GM20431 (cell line): ENCODE results near the gene CBX2.

Experiments
- in situ Hi-C: fragments of 300-500 bp; cut with MseI, MboI; formaldehyde crosslinking; loops from one replicate; pipeline ENCODE4 v1.15.0; 2020; ENCODE audit warnings: low sequenced_read_pairs; ENCODE audit not compliant: unreplicated experiment

The CBX2 gene

DNA sequence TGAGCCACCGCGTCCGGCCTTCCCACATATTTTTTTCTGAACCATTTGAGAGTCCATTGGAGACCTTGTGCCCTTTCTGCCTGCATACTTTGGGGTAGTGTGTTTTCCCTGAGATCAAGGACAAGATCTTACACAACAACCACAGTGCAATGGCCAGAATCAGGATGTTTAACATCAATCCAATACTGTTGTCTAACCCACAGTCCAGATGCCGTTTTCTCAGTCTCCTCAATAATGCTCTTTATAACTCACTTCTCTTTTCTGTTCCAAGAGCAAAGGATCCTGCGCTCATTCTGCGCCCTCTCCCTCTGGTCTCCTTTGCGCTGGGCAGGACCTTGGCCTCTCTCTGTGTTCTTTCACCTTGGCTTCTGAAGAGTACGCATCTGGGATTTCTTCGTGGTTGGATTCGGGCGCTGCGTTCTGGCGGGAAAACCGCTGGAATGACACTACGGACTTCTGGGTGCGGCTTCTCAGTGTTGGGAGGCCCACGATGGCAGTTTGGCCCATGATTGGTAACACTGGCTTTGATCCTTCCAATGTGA is 44.7 kb downstream of the CBX2 start:
- in situ Hi-C loops = no loop called here

GRCh38 chr17:79824234-79824633 is 46.3 kb downstream of the CBX2 start:
- in situ Hi-C loops = no loop called here

DNA sequence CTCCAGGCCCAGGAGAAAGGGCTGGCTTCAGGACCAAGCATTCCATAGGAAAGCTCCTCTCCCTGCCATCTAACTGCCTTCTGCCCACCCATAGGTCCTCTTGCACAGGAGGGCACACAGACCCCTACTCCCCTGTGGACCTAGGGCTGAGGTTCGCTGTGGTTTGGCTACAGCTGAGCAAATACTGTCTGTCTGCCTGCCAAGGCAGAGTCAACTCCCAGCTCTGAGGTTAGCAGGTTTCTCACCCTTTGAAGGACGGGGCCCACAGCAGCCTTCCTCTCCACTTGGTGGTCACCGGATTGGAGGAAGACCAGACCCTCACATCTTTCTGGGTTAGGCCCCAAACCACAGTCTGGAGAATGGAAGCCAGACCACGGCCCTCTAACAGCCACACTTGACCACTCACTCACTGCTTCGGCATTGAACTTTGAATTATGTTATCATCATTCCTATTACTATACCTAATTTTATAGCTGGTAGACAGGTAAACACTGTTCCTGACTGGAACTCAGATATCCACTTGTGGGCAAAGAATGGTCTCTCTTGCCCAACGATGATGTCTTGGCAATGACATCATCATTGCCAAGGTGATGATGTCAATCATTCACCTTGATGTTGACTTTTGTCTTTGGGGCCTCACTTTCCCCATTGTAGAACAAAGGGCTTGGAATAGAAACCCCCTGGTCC is 47.1 kb downstream of the CBX2 start:
- in situ Hi-C loops = no loop called here

DNA sequence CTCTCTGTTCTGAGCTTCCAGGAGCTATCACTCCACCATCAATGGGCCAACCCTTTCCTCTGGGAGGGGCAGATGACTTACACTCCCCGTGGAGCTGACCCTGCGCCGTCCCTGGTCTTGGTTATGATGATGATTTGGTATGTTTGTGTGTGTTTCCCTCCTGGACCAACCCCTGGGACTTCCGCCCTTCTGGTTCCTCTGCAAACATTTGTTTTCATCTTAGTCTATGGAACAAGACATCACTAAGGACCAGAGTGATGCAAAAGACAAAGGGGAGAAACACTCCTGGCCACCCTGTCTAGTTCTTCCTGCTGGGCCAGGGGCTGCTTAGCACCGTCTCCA is 47.6 kb downstream of the CBX2 start:
- in situ Hi-C loops = no loop called here

DNA sequence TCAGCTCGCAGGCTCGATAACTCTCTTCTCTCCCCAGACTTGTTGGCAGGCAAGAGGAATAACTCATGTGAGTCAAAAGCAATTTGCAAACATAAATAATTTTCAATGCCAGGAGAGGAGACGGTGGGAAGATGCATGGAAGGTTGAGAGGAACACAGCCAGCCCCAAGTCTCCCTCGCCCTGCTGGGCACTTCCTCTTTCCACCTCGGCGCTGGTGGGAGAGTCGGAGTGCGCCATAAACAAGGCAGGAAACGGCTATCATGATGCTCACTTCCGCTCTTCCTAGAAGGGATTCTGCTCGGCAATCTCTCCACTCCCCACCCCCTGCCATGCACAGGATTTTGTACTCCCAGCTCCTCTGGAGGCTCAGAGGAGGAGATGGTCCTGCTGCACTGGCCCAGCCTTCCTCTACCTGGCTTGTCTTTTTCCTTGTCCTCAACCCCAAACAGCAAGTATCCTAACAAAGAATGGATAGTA is 48.3 kb downstream of the CBX2 start:
- in situ Hi-C loops = no loop called here

- in situ Hi-C loops = no loop called here
Observed at GRCh38 chr17:79826841-79827578, 49.1 kb downstream of the CBX2 start.

- in situ Hi-C loops = no loop called here
Observed at GRCh38 chr17:79829004-79829403, 51.1 kb downstream of the CBX2 start.

GRCh38 chr17:79829457-79829856 is 51.5 kb downstream of the CBX2 start:
- in situ Hi-C loops = no loop called here

- in situ Hi-C loops = no loop called here
Observed at GRCh38 chr17:79830303-79830702, 52.4 kb downstream of the CBX2 start.

GRCh38 chr17:79830763-79831264 is 52.9 kb downstream of the CBX2 start:
- in situ Hi-C loops = no loop called here

GRCh38 chr17:79831265-79832217 is 53.6 kb downstream of the CBX2 start:
- in situ Hi-C loops = no loop called here

GRCh38 chr17:79832218-79833109 is 54.5 kb downstream of the CBX2 start:
- in situ Hi-C loops = no loop called here

DNA sequence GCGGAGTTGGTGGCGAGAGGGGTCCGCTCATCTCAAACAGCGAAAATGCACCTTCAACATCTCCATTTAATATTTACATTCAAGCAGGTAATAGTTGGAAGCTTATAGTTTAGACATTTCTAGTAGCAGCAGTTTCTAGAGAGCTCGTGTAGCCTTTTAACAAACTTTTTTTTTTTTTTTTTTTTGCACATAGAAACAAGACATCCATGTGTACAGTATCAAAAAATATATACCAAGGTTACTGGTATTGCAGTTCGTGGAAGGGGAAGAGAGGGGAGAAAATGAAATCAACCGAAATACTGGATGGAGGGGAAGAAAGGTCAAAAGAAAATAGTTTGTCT is 55.1 kb downstream of the CBX2 start:
- in situ Hi-C loops = no loop called here

GRCh38 chr17:79833744-79834564 is 56.0 kb downstream of the CBX2 start:
- in situ Hi-C loops = no loop called here

GRCh38 chr17:79834565-79835469 is 56.9 kb downstream of the CBX2 start:
- in situ Hi-C loops = no loop called here

DNA sequence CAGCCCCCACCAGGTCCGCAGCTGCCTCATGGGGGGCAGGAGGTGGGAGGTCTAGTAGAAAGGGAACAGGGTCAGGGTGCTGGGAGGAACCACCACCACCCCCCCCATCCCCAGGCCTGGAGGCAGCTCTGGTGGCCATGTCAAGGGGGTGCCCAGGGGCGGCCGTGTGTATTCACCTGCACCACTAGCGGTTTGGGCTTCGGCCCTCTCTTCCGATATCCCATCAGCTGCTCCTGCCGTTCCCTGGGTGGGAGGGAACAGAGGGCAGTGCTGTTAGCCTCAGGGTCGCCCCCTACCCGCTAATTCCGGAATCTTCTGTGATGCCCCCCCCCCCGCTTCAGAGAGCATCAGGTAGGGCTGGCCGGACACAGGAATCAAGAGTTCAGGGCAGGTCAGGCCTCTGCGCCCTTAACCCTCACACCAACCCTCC is 57.5 kb downstream of the CBX2 start:
- in situ Hi-C loops = no loop called here

GRCh38 chr17:79835953-79836509 is 58.1 kb downstream of the CBX2 start:
- in situ Hi-C loops = no loop called here
